ENCODE data around the gene ZNF14. TPM values are rescaled to one million over a fixed set of nuclear protein-coding genes. Genes with fewer than 3 reads are reported as not detected.
A peak's percentile ranks its signal among the peaks of the same experiment; 100 is the strongest.
"Not testable (repeated sequence)": the region's sequence is repeated elsewhere in the genome, so short reads cannot be mapped to it uniquely, and the experiment has no call there.

The ZNF14 gene
- 1 to 10 TPM; 2.2 to 2.3 TPM for polyA plus RNA-seq

DNA sequence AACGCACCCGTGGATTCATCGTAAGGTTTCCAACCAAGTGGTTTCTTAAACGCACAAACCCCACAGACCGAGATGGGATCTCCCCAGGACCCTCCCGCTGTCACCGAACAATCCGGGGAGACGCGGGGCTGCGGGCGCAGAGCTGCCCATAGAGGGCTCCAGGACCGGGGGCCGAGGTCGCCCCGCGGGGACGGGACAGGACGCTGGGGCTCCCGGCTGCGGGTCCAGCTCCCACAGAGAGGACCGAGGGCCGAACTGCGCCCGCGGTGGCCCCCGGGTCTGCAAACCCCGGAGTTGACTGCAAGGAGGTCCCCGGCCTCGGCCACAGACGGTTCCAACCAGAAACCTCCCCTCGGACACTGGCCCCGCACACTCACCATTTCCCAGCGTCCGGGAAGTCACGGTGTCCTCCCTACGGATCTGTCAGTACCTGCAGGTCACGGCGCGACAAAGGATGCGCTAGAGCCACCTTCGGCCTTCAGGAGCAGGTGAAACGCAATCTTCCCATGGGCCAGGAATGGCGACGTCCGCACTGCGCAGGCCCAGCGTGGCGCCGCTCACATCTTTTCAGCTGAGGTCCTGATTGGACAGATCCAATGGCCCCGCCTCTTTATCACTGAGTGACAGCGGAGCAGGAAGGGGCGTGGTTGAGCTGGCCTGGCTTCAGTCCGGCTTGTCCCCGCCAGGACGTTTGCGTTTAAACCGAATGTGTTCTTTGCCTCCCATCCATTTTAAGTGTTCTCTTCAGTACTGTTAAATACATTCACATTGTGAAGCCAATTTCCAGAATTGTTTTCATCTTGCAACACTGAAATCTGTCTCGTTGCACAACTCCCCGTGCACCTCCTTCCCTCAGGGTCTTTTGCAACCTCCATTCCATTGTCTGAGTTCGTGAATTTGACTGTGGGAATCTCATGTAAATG, at the start of gene ZNF14:
Gene ZNF14 (minus strand): TSS at position 534 of the 923 bp plus-strand sequence. CDS start 154 bp downstream, at position 380.
- Histone ChIP-seq H3K4me3 (ENCODE audit: low read depth in 1 of 2, low read length in 2 of 2) (peak within 1 kb of the TSS; percentile 72 to 94), H3K27me3 (ENCODE audit: control insufficient read depth in 1 of 2, insufficient read depth in 2 of 2, low read length in 2 of 2) (no peaks in the 10 kb centered on the region)

DNA sequence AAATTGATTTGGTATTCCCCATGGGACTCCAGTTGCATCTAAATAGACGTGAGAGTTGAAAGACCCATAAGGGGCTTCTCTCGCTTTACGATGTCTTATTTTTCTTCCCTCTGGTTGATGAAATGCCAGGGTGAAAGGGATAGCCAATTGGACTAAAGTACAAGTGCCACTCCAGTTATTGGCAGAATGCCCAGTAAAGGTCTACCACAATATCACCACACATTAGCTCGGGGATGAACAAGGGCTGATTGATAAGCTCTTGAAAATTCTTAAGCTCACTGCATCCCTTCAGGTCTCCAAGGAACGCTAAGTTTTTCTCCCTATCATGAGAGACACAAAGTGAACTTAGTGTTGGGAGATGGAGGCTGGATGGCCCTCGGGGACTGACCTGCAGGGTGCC, 48.9 kb upstream of the ZNF14 start:
- H3K9me3 ChIP-seq (ENCODE audit: control insufficient read depth in 2 of 2, insufficient read depth in 1 of 2, low read depth in 1 of 2, low read length in 1 of 2), result not testable (repeated sequence)
- WGBS, 2 donors, result 84 to 90% methylated on average over 6 of the region's 6 CpGs

More for the DNA sequence above, at the start of gene ZNF14:
- no peaks in the 10 kb centered on the region for H3K36me3 ChIP-seq (ENCODE audit: control insufficient read depth in 2 of 2, insufficient read depth in 2 of 2, low read length in 1 of 2)
- peak within 1 kb of the TSS; percentile 65 to 83 for H3K27ac ChIP-seq (ENCODE audit: low read depth in 2 of 2, low read length in 1 of 2)
- WGBS, 2 donors, result 0 to 1% methylated on average over 57 to 61 of the region's 61 CpGs
- peaks cover 0 to 3% of the 10 kb centered on the region in 2 donors for H3K9me3 ChIP-seq (ENCODE audit: control insufficient read depth in 2 of 2, insufficient read depth in 1 of 2, low read depth in 1 of 2, low read length in 1 of 2)
- no peaks in the 10 kb centered on the region for H3K4me1 ChIP-seq (ENCODE audit: control insufficient read depth in 2 of 2, insufficient read depth in 2 of 2, low read length in 1 of 2)

DNA sequence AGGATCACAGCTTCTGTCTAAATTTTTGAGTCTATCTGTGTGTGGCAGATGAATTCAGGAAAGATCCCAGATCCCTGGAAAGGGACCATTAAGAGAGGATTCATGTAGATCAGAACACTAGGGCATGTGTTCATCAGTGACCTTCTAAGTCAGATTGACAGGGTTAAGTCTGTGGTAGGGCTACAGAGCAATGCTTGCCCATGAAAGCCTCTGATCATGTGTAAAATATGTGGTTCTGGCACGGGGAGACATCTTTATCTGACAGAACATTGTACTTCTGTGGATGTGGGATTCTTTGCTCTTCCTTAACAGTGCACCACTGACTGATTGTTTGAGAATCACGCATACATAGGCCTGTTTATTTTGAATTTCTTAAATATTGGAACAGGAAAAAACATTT, 45.8 kb upstream of the ZNF14 start:
- Histone ChIP-seq H3K27me3 (ENCODE audit: control insufficient read depth in 1 of 2, insufficient read depth in 2 of 2, low read length in 2 of 2) (no peaks in the 10 kb centered on the region), H3K4me1 (ENCODE audit: control insufficient read depth in 2 of 2, insufficient read depth in 2 of 2, low read length in 1 of 2) (peaks cover 2 to 3% of the 10 kb centered on the region in 2 donors), H3K27ac (ENCODE audit: low read depth in 2 of 2, low read length in 1 of 2) (no peak overlapping the region), H3K4me3 (ENCODE audit: low read depth in 1 of 2, low read length in 2 of 2) (no peak overlapping the region), H3K36me3 (ENCODE audit: control insufficient read depth in 2 of 2, insufficient read depth in 2 of 2, low read length in 1 of 2) (no peaks in the 10 kb centered on the region), H3K9me3 (ENCODE audit: control insufficient read depth in 2 of 2, insufficient read depth in 1 of 2, low read depth in 1 of 2, low read length in 1 of 2) (no peaks in the 10 kb centered on the region)
- 87 to 91% methylated on average over 2 of the region's 2 CpGs for WGBS, 2 donors

More for the DNA sequence above, 48.9 kb upstream of the ZNF14 start:
- H3K36me3 ChIP-seq (ENCODE audit: control insufficient read depth in 2 of 2, insufficient read depth in 2 of 2, low read length in 1 of 2); H3K27me3 ChIP-seq (ENCODE audit: control insufficient read depth in 1 of 2, insufficient read depth in 2 of 2, low read length in 2 of 2); H3K4me1 ChIP-seq (ENCODE audit: control insufficient read depth in 2 of 2, insufficient read depth in 2 of 2, low read length in 1 of 2); H3K4me3 ChIP-seq (ENCODE audit: low read depth in 1 of 2, low read length in 2 of 2); H3K27ac ChIP-seq (ENCODE audit: low read depth in 2 of 2, low read length in 1 of 2): not testable (repeated sequence)

DNA sequence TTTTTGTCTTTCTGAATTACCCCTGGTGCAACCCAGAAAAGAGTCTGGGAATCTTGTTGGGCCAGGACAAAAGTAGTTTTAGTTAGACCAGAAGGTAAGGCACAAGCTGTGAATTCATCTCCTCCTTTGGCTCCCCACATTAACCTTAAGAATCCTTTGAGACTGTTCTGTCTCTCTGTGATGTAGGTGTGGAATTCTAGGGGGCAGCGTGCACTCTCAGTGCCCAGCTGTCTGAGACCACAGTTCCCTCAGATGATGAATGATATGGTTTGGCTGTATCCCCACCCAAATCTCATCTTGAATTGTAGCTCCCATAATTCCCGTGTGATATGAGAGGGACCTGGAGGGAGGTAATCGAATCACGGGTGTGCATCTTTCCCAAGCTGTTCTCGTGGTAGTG, 44.8 kb upstream of the ZNF14 start:
- no peaks in the 10 kb centered on the region for H3K27me3 ChIP-seq (ENCODE audit: control insufficient read depth in 1 of 2, insufficient read depth in 2 of 2, low read length in 2 of 2)
- no peaks in the 10 kb centered on the region for H3K36me3 ChIP-seq (ENCODE audit: control insufficient read depth in 2 of 2, insufficient read depth in 2 of 2, low read length in 1 of 2)
- 83 to 88% methylated on average over 5 of the region's 5 CpGs for whole genome bisulfite sequencing, 2 donors
- H3K9me3 ChIP-seq (ENCODE audit: control insufficient read depth in 2 of 2, insufficient read depth in 1 of 2, low read depth in 1 of 2, low read length in 1 of 2), result no peaks in the 10 kb centered on the region
- H3K4me1 ChIP-seq (ENCODE audit: control insufficient read depth in 2 of 2, insufficient read depth in 2 of 2, low read length in 1 of 2), result peaks cover 2 to 3% of the 10 kb centered on the region in 2 donors
- H3K4me3 ChIP-seq (ENCODE audit: low read depth in 1 of 2, low read length in 2 of 2), result no peak overlapping the region
- H3K27ac ChIP-seq (ENCODE audit: low read depth in 2 of 2, low read length in 1 of 2), result no peak overlapping the region

DNA sequence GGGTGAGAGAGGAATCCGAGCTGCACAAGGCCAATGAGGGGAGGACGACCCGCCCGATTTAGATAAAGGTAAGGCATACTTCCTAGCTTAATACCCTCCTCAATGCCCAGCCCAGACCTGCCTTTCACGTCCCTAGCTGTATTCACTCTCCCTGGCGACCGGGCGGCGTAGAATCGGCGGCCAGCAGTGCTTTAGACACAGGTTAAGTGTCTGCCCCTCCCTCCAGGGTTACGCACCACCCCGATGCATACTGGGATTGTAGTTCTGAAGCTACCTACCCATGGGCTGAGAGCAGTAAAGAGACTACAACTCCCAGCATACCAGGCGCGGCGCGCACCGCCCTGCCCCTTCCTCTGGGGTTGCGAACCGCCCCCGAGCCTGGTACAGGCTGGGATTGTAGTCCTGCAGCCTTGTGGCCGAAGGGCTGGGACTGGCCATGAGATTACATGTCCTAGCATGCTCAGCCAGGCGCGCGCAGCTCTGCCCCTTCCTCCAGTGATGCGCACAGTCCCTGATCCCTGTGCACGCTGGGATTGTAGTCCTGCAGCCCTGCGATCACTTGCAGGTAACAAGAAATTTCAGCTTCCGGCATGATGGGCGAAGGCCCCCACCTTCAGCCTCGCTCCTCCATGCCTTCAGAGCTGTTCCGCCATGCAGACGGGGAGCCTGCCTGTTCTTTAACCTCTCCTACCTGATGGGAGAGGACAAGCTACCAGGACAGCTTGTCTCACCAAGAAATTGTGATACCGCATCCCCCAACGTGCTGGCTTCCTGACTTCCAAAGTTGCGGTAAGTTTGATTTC, 43.5 kb upstream of the ZNF14 start:
- no peaks in the 10 kb centered on the region for H3K9me3 ChIP-seq (ENCODE audit: control insufficient read depth in 2 of 2, insufficient read depth in 1 of 2, low read depth in 1 of 2, low read length in 1 of 2)
- peak overlapping the region; percentile 83 to 91 for H3K27ac ChIP-seq (ENCODE audit: low read depth in 2 of 2, low read length in 1 of 2)
- 0 to 1% methylated on average over 36 of the region's 36 CpGs for WGBS, 2 donors
- H3K27me3 ChIP-seq (ENCODE audit: control insufficient read depth in 1 of 2, insufficient read depth in 2 of 2, low read length in 2 of 2), result no peaks in the 10 kb centered on the region
- H3K36me3 ChIP-seq (ENCODE audit: control insufficient read depth in 2 of 2, insufficient read depth in 2 of 2, low read length in 1 of 2), result no peaks in the 10 kb centered on the region
- peaks cover 2 to 3% of the 10 kb centered on the region in 2 donors for H3K4me1 ChIP-seq (ENCODE audit: control insufficient read depth in 2 of 2, insufficient read depth in 2 of 2, low read length in 1 of 2)
- H3K4me3 ChIP-seq (ENCODE audit: low read depth in 1 of 2, low read length in 2 of 2), result peak overlapping the region; percentile 72 to 77

DNA sequence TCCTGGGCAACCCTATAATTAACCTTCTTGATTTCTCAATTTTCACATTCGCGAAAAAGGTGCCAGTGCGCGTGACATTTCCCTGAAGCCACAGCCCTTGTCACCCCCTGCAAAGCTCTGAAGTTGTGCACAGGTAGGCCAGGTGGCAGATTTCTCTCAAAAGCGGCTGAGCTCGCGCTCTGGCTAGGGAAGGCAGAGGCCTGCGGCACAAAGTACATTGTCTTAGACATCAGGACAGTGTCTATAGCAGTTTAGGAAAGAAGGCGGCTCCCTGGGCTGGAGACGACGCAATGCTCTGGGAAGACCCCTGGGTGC, 42.9 kb upstream of the ZNF14 start:
- H3K36me3 ChIP-seq (ENCODE audit: control insufficient read depth in 2 of 2, insufficient read depth in 2 of 2, low read length in 1 of 2), result no peaks in the 10 kb centered on the region
- H3K4me1 ChIP-seq (ENCODE audit: control insufficient read depth in 2 of 2, insufficient read depth in 2 of 2, low read length in 1 of 2), result peaks cover 2 to 3% of the 10 kb centered on the region in 2 donors
- no peaks in the 10 kb centered on the region for H3K9me3 ChIP-seq (ENCODE audit: control insufficient read depth in 2 of 2, insufficient read depth in 1 of 2, low read depth in 1 of 2, low read length in 1 of 2)
- peak overlapping the region; percentile 72 to 77 for H3K4me3 ChIP-seq (ENCODE audit: low read depth in 1 of 2, low read length in 2 of 2)
- H3K27me3 ChIP-seq (ENCODE audit: control insufficient read depth in 1 of 2, insufficient read depth in 2 of 2, low read length in 2 of 2), result no peaks in the 10 kb centered on the region
- 2 to 4% methylated on average over 11 of the region's 11 CpGs for WGBS, 2 donors
- H3K27ac ChIP-seq (ENCODE audit: low read depth in 2 of 2, low read length in 1 of 2), result peak overlapping the region; percentile 83 to 91

DNA sequence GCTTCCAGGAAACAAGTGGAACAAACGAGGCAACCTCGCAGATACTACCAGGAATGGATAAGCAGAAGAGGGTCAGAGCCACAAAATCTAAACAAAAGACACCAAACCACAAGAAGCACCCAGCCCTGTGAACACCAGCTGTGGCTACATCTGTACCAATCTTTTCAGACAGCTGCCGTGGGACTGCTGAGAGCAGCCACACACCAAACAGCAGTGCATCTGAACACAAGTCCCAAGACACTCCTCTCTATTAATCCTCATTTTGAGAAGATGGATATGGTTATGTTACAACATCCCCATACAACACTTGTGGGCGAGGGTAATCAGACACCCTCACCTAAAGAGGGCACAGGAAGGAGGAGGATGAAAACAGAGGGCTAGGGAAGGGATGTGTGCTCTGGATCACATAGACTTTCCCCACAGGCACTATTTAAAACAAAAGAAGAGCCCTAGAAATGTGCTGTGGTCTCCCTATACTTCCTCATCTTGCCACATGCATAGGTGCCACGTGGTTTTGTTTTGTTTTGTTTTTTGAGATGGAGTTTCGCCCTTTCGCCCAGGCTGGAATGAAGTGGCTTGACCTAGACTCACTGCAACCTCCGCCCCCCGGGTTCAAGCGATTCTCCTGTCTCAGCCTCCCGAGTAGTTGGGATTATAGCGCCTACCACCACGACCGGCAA, 41.6 kb upstream of the ZNF14 start:
- Histone ChIP-seq H3K27me3 (ENCODE audit: control insufficient read depth in 1 of 2, insufficient read depth in 2 of 2, low read length in 2 of 2) (no peaks in the 10 kb centered on the region), H3K4me1 (ENCODE audit: control insufficient read depth in 2 of 2, insufficient read depth in 2 of 2, low read length in 1 of 2) (peaks cover 2 to 3% of the 10 kb centered on the region in 2 donors), H3K9me3 (ENCODE audit: control insufficient read depth in 2 of 2, insufficient read depth in 1 of 2, low read depth in 1 of 2, low read length in 1 of 2) (no peaks in the 10 kb centered on the region), H3K4me3 (ENCODE audit: low read depth in 1 of 2, low read length in 2 of 2) (no peak overlapping the region), H3K27ac (ENCODE audit: low read depth in 2 of 2, low read length in 1 of 2) (no peak overlapping the region), H3K36me3 (ENCODE audit: control insufficient read depth in 2 of 2, insufficient read depth in 2 of 2, low read length in 1 of 2) (no peaks in the 10 kb centered on the region)
- 81 to 87% methylated on average over 14 of the region's 14 CpGs for WGBS, 2 donors

DNA sequence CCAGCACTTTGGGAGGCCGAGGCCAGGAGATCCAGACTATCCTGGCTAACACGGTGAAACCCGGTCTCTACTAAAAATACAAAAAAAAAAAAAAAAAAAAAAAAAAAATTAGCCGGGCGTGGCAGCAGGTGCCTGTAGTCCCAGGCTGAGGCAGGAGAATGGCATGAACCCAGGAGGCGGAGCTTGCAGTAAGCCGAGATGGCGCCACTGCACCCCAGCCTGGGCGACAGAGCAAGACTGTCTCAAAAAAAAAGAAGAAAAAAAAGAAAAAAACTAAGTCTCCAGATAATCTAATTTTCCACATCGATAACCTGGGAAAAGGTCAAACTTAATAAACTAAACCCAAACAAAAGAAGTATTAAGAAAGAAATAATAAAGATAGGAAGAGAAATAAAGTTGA, 39.1 kb upstream of the ZNF14 start:
- H3K9me3 ChIP-seq (ENCODE audit: control insufficient read depth in 2 of 2, insufficient read depth in 1 of 2, low read depth in 1 of 2, low read length in 1 of 2); H3K36me3 ChIP-seq (ENCODE audit: control insufficient read depth in 2 of 2, insufficient read depth in 2 of 2, low read length in 1 of 2); H3K27me3 ChIP-seq (ENCODE audit: control insufficient read depth in 1 of 2, insufficient read depth in 2 of 2, low read length in 2 of 2); H3K4me3 ChIP-seq (ENCODE audit: low read depth in 1 of 2, low read length in 2 of 2); H3K27ac ChIP-seq (ENCODE audit: low read depth in 2 of 2, low read length in 1 of 2); H3K4me1 ChIP-seq (ENCODE audit: control insufficient read depth in 2 of 2, insufficient read depth in 2 of 2, low read length in 1 of 2): not testable (repeated sequence)
- 67 to 80% methylated on average over 10 of the region's 10 CpGs for WGBS, 2 donors

DNA sequence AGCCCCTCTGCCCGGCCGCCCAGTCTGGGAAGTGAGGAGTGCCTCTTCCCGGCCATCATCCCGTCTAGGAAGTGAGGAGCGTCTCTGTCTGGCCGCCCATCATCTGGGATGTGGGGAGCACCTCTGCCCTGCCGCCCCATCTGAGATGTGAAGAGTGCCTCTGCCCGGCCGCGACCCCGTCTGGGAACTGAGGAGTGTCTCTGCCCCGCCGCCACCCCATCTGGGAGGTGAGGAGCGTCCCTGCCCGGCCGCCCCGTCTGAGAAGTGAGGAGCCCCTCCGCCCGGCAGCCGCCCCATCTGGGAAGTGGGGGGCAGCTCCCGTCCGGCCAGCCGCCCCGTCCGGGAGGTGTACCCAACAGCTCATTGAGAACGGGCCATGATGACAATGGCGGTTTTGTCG, 37.1 kb upstream of the ZNF14 start:
- WGBS, 2 donors, result 95 to 97% methylated on average over 25 to 28 of the region's 28 CpGs
- H3K36me3 ChIP-seq (ENCODE audit: control insufficient read depth in 2 of 2, insufficient read depth in 2 of 2, low read length in 1 of 2); H3K4me3 ChIP-seq (ENCODE audit: low read depth in 1 of 2, low read length in 2 of 2); H3K27me3 ChIP-seq (ENCODE audit: control insufficient read depth in 1 of 2, insufficient read depth in 2 of 2, low read length in 2 of 2); H3K4me1 ChIP-seq (ENCODE audit: control insufficient read depth in 2 of 2, insufficient read depth in 2 of 2, low read length in 1 of 2); H3K27ac ChIP-seq (ENCODE audit: low read depth in 2 of 2, low read length in 1 of 2); H3K9me3 ChIP-seq (ENCODE audit: control insufficient read depth in 2 of 2, insufficient read depth in 1 of 2, low read depth in 1 of 2, low read length in 1 of 2): not testable (repeated sequence)
